H9 (cell line): ENCODE results near the gene ADRM1. TPM values are rescaled to one million over a fixed set of nuclear protein-coding genes. Genes with fewer than 3 reads are reported as not detected.
A peak's percentile ranks its signal among the peaks of the same experiment; 100 is the strongest.

Experiments used
- DNase-seq: peaks from one replicate; pipeline ENCODE4 v3.0.0-alpha.2; 2017
- H2AFZ ChIP-seq: one replicate; pipeline ENCODE4 v1.6.1; 2013; ENCODE audit warnings: mild to moderate bottlenecking, low read length, control low read depth, moderate library complexity
- H2AK5ac ChIP-seq: 2 replicates; pipeline ENCODE4 v1.6.1; 2013; ENCODE audit warnings: low read length, control low read depth, mixed read lengths; ENCODE audit not compliant: insufficient read length
- H2BK120ac ChIP-seq: one replicate; pipeline ENCODE4 v1.6.1; 2013; ENCODE audit warnings: low read depth, mild to moderate bottlenecking, low read length, control low read depth, inconsistent platforms; ENCODE audit not compliant: poor library complexity, severe bottlenecking
- H2BK12ac ChIP-seq: 2 replicates; pipeline ENCODE4 v1.6.1; 2013; ENCODE audit warnings: low read length, control low read depth, mixed read lengths, low read depth; ENCODE audit not compliant: insufficient read length
- H2BK15ac ChIP-seq: 2 replicates; pipeline ENCODE4 v1.6.1; 2013; ENCODE audit warnings: low read depth, low read length, control low read depth
- H2BK20ac ChIP-seq: one replicate; pipeline ENCODE4 v1.6.1; 2013; ENCODE audit warnings: low read depth, mild to moderate bottlenecking, low read length, control low read depth, inconsistent platforms; ENCODE audit not compliant: poor library complexity, severe bottlenecking
- H2BK5ac ChIP-seq: 2 replicates; pipeline ENCODE4 v1.6.1; 2013; ENCODE audit warnings: low read length, control low read depth, mixed read lengths; ENCODE audit not compliant: insufficient read length
- H3K14ac ChIP-seq: 2 replicates; pipeline ENCODE4 v1.6.1; 2013; ENCODE audit warnings: low read length, control low read depth; ENCODE audit not compliant: insufficient read depth
- H3K18ac ChIP-seq: 2 replicates; pipeline ENCODE4 v1.6.1; 2013; ENCODE audit warnings: low read depth, mild to moderate bottlenecking, mixed read lengths, low read length, control low read depth; ENCODE audit not compliant: insufficient read length
- H3K23ac ChIP-seq: 2 replicates; pipeline ENCODE4 v1.6.1; 2013; ENCODE audit warnings: low read length, control low read depth, mixed read lengths, low read depth; ENCODE audit not compliant: insufficient read length
- H3K23me2 ChIP-seq: 2 replicates; pipeline ENCODE4 v1.6.1; 2013; ENCODE audit warnings: low read depth, mild to moderate bottlenecking, mixed read lengths, low read length, control low read depth; ENCODE audit not compliant: insufficient read length, poor library complexity, severe bottlenecking
- H3K27ac ChIP-seq: 2 replicates; pipeline ENCODE4 v1.5.1; 2013; ENCODE audit warnings: low read length, control low read depth, mixed read lengths, low read depth; ENCODE audit not compliant: insufficient read length
- H3K27me3 ChIP-seq: 2 replicates; pipeline ENCODE4 v1.6.1; 2013; ENCODE audit warnings: low read length, control low read depth, inconsistent platforms; ENCODE audit not compliant: insufficient read depth
- H3K4ac ChIP-seq: 2 replicates; pipeline ENCODE4 v1.6.1; 2013; ENCODE audit warnings: low read depth, mild to moderate bottlenecking, control low read depth, inconsistent platforms, low read length, moderate library complexity
- H3K4me1 ChIP-seq: 2 replicates; pipeline ENCODE4 v1.6.1; 2013; ENCODE audit warnings: low read length, control low read depth, inconsistent platforms; ENCODE audit not compliant: insufficient read depth
- H3K4me2 ChIP-seq: 2 replicates; pipeline ENCODE4 v1.6.1; 2013; ENCODE audit warnings: low read length, control low read depth, mixed read lengths; ENCODE audit not compliant: insufficient read length, insufficient read depth
- H3K56ac ChIP-seq: 2 replicates; pipeline ENCODE4 v1.6.1; 2013; ENCODE audit warnings: low read depth, mild to moderate bottlenecking, mixed read lengths, low read length, control low read depth; ENCODE audit not compliant: insufficient read length
- H3K79me1 ChIP-seq: 2 replicates; pipeline ENCODE4 v1.6.1; 2013; ENCODE audit warnings: low read depth, mild to moderate bottlenecking, moderate library complexity, low read length, control low read depth, inconsistent platforms; ENCODE audit not compliant: insufficient read depth, poor library complexity, severe bottlenecking
- H3K79me2 ChIP-seq: 2 replicates; pipeline ENCODE4 v1.6.1; 2013; ENCODE audit warnings: low read length, control low read depth, inconsistent platforms; ENCODE audit not compliant: insufficient read depth
- H3K9ac ChIP-seq: 2 replicates; pipeline ENCODE4 v1.6.1; 2013; ENCODE audit warnings: low read length, control low read depth, mixed read lengths; ENCODE audit not compliant: insufficient read length; ENCODE audit errors: extremely low read depth
- H3K9me3 ChIP-seq: one replicate; pipeline ENCODE4 v1.6.1; 2013; ENCODE audit warnings: low read depth, low read length, inconsistent platforms; ENCODE audit not compliant: control insufficient read depth
- H3T11ph ChIP-seq: one replicate; pipeline ENCODE4 v1.6.1; 2013; ENCODE audit warnings: mild to moderate bottlenecking, low read length, control low read depth, inconsistent platforms
- H4K20me1 ChIP-seq: one replicate; pipeline ENCODE4 v1.6.1; 2013; ENCODE audit not compliant: control insufficient read depth, insufficient read length, insufficient read depth
- H4K5ac ChIP-seq: 2 replicates; pipeline ENCODE4 v1.6.1; 2013; ENCODE audit warnings: low read depth, mild to moderate bottlenecking, mixed read lengths, low read length, control low read depth; ENCODE audit not compliant: insufficient read length
- H4K8ac ChIP-seq: replicated peaks from 2 replicates; pipeline ENCODE4 v1.6.1; 2013; ENCODE audit warnings: low read length, control low read depth, mixed read lengths, low read depth; ENCODE audit not compliant: insufficient read length
- H4K91ac ChIP-seq: 2 replicates; pipeline ENCODE4 v1.6.1; 2013; ENCODE audit warnings: low read depth, mild to moderate bottlenecking, moderate library complexity, mixed read lengths, low read length, control low read depth; ENCODE audit not compliant: insufficient read length
- H3K27ac Mint-ChIP-seq, 3 experiments: 2 replicates in 2 of 3; 3 replicates in 1 of 3; pipeline ENCODE4 v1.8.0; 2020 to 2021; ENCODE audit warnings: mixed read lengths in 3 of 3, mild to moderate bottlenecking in 1 of 3, moderate library complexity in 1 of 3
- H3K27me3 Mint-ChIP-seq: 2 replicates; pipeline ENCODE4 v1.8.0; 2021; ENCODE audit warnings: low read depth, mild to moderate bottlenecking, moderate library complexity, mixed read lengths
- H3K36me3 Mint-ChIP-seq, 3 experiments: 2 replicates in 2 of 3; 3 replicates in 1 of 3; pipeline ENCODE4 v1.8.0; 2020 to 2021; ENCODE audit warnings: low read depth in 3 of 3, mixed read lengths in 3 of 3; ENCODE audit not compliant: insufficient read depth in 1 of 3
- H3K4me1 Mint-ChIP-seq, 2 experiments: 2 replicates each; pipeline ENCODE4 v1.8.0; 2020; ENCODE audit warnings: mixed read lengths in 2 of 2
- H3K4me3 Mint-ChIP-seq, 2 experiments: 2 replicates in 1 of 2; 3 replicates in 1 of 2; pipeline ENCODE4 v1.8.0; 2020 to 2021; ENCODE audit warnings: mild to moderate bottlenecking in 2 of 2, mixed read lengths in 2 of 2, moderate library complexity in 1 of 2
- H3K9me3 Mint-ChIP-seq, 2 experiments: 2 replicates in 1 of 2; 3 replicates in 1 of 2; pipeline ENCODE4 v1.8.0; 2020; ENCODE audit warnings: mild to moderate bottlenecking in 2 of 2, mixed read lengths in 2 of 2, moderate library complexity in 1 of 2
- WGBS: extraction: QIAGEN DNeasy Blood & Tissue Kit; methylation state at CpG from one replicate; pipeline ENCODE4 v1.1.7; 2013; ENCODE audit warnings: missing lambda C conversion rate, low lambda C conversion rate, mixed read lengths; ENCODE audit not compliant: insufficient read length; ENCODE audit errors: extremely low coverage; 5-methylcytosine and 5-hydroxymethylcytosine counted together
- total RNA-seq: library from RNA; stranded (reverse); gene quantifications from 2 replicates; pipeline ENCODE4 v1.2.1, GENCODE V29; 2021
- TF ChIP-seq, protein P1 (sequence below): fragments of 200-600 bp; sonication (generic); conservative IDR thresholded peaks from 3 replicates; pipeline ENCODE4 v1.8.0; 2021; ENCODE audit warnings: antibody characterized with exemption, mild to moderate bottlenecking

Gene ADRM1
- total RNA-seq, 1 experiment from 2014 or later = 153 TPM

DNA sequence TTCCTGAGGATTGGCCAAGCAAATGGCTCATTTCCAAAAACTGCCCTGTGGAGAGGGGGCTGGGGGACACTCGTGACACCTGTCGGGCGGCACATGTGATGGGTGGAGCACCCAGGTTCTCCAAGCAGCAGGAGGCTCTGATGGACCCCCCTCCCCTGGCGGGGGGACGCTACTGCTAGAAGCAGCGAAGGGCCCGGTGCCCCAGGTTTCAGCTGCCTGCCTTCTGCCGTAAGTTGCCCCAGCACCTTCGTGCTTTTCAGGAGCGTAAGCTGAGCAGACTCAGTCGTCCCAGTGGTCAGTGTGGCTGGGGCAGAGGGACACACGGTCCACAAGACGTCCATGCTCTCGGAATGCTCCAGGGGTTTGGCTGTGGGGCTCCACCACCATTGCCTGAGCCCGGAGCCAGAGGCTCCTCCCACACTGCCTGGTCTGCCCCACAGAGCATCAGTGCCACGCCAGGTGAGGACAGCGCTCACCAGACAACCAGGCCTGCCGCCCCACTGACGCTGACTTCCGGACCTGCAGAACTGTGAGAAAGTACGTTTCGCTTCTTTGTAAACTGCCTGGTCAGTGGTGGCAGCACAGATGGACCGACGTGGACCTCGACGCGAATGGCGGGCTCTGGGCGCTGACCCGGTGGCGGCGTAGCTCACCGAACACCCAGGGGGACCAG lies 4.1 kb upstream of the ADRM1 start:
- H2BK5ac ChIP-seq = no peak overlapping the region
- H4K5ac ChIP-seq = no peak overlapping the region
- no peak overlapping the region for H3K14ac ChIP-seq
- no peaks in the 10 kb centered on the region for H3K27me3 ChIP-seq
- no peak overlapping the region for H3K27ac ChIP-seq
- no peak overlapping the region for H2AFZ ChIP-seq
- Mint-ChIP-seq H3K4me1 (peaks cover 0 to 5% of the 10 kb centered on the region in 2 experiments; a peak in 3 of 4 replicates), H3K27me3 (no peaks in the 10 kb centered on the region; the same call in 1 of the 2 replicates), H3K9me3 (no peaks in the 10 kb centered on the region), H3K36me3 (peaks cover 2 to 27% (median 25%) of the 10 kb centered on the region in 3 experiments; a peak in 6 of 7 replicates), H3K27ac (no peak overlapping the region), H3K4me3 (no peak overlapping the region)
- no peak overlapping the region for H3K4ac ChIP-seq
- H3T11ph ChIP-seq = no peak overlapping the region
- H3K23me2 ChIP-seq = peaks cover 6% of the 10 kb centered on the region
- no peak overlapping the region for H2BK120ac ChIP-seq
- DNase-seq = peak; percentile 31
- no peaks in the 10 kb centered on the region for H4K20me1 ChIP-seq
- no CpG with 5 or more reads among the region's 33 CpGs for whole genome bisulfite sequencing
- no peak overlapping the region for H3K23ac ChIP-seq
- no peak overlapping the region for H2BK12ac ChIP-seq
- peaks cover 6% of the 10 kb centered on the region; the same call in 1 of the 2 replicates for H3K79me2 ChIP-seq
- H2AK5ac ChIP-seq = no peak overlapping the region
- no peak overlapping the region for H2BK20ac ChIP-seq
- no peaks in the 10 kb centered on the region for H3K9me3 ChIP-seq
- H3K56ac ChIP-seq = no peak overlapping the region
- no peaks in the 10 kb centered on the region for H3K79me1 ChIP-seq
- no peak overlapping the region for H3K18ac ChIP-seq
- H4K91ac ChIP-seq = no peak overlapping the region
- no peaks in the 10 kb centered on the region for H3K4me1 ChIP-seq
- H2BK15ac ChIP-seq = no peak overlapping the region
- H4K8ac ChIP-seq = no peak overlapping the region
- TF ChIP-seq, protein P1, sequence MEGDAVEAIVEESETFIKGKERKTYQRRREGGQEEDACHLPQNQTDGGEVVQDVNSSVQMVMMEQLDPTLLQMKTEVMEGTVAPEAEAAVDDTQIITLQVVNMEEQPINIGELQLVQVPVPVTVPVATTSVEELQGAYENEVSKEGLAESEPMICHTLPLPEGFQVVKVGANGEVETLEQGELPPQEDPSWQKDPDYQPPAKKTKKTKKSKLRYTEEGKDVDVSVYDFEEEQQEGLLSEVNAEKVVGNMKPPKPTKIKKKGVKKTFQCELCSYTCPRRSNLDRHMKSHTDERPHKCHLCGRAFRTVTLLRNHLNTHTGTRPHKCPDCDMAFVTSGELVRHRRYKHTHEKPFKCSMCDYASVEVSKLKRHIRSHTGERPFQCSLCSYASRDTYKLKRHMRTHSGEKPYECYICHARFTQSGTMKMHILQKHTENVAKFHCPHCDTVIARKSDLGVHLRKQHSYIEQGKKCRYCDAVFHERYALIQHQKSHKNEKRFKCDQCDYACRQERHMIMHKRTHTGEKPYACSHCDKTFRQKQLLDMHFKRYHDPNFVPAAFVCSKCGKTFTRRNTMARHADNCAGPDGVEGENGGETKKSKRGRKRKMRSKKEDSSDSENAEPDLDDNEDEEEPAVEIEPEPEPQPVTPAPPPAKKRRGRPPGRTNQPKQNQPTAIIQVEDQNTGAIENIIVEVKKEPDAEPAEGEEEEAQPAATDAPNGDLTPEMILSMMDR = no peak
- H3K9ac ChIP-seq = no peak overlapping the region
- H3K4me2 ChIP-seq = no peak overlapping the region
